NB4 (cell line): ENCODE data around the gene CIDEB.

Experiments used
- CTCF ChIP-seq: IDR thresholded peaks from one replicate; pipeline ENCODE4 v1.5.1; 2012; ENCODE audit warnings: low read depth, low read length
- MYC ChIP-seq: IDR thresholded peaks from 2 replicates; pipeline ENCODE4 v1.6.1; 2011; ENCODE audit warnings: low read depth, low read length

- no peak for TF ChIP-seq MYC
- no peak for TF ChIP-seq CTCF
Measured at GRCh38 chr14:24334431-24335291, 26.9 kb upstream of the CIDEB start, which contains the start of gene ADCY4.
